ENCODE measurements around the gene ZDHHC18. TPM values are rescaled to one million over a fixed set of nuclear protein-coding genes. Genes with fewer than 3 reads are reported as not detected.

ZDHHC18 gene
- total RNA-seq, 1 donor from 2014 or later: 25.5 TPM

DNA sequence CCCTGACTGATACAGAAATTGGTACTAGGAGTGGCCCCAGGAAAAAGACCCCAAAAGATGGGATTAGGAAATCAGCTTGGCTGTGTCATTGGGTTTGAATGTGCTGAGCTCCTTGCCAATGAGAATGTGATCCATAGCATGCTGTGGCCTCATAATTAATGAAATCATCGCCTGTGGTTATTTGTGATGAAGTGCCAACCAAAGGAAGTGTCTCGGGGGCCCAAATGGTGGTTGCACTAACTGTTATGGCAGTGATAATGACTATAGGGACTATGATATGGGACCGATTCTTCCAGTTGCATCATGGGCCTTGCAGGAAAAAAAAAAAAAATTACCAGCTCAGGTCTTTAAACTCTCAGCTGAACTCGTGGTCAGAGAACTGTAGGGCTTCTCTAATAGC lies 15.4 kb upstream of the ZDHHC18 start:
- no peaks in the 10 kb centered on the region for H3K36me3 Mint-ChIP-seq (ENCODE audit: low read depth)

DNA sequence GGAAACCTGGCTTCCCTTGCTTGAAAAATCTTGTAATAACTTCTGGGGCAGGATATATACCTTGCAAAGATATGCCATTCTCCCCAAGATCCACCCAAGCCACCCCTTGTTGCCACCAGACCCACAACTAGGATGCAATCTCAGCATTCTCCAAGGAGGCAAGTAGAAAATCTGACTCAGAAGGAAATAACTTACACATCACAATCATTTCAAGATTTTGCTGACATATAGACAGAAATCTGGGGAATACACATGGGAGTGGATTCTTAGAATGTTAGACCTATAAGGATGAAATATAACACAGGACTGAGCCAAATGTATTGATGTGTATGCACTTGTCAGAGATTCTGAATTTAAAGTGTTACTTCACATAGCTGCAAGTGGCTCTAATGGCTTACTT lies 14.8 kb upstream of the ZDHHC18 start:
- H3K27me3 Mint-ChIP-seq (ENCODE audit: low read depth): no peaks in the 10 kb centered on the region
- H3K4me1 Mint-ChIP-seq (ENCODE audit: low read depth): no peaks in the 10 kb centered on the region
- H3K4me3 Mint-ChIP-seq (ENCODE audit: unreplicated experiment): no peak overlapping the region
- no peaks in the 10 kb centered on the region for H3K9me3 Mint-ChIP-seq (ENCODE audit: low read depth)
- TF ChIP-seq, protein P1, sequence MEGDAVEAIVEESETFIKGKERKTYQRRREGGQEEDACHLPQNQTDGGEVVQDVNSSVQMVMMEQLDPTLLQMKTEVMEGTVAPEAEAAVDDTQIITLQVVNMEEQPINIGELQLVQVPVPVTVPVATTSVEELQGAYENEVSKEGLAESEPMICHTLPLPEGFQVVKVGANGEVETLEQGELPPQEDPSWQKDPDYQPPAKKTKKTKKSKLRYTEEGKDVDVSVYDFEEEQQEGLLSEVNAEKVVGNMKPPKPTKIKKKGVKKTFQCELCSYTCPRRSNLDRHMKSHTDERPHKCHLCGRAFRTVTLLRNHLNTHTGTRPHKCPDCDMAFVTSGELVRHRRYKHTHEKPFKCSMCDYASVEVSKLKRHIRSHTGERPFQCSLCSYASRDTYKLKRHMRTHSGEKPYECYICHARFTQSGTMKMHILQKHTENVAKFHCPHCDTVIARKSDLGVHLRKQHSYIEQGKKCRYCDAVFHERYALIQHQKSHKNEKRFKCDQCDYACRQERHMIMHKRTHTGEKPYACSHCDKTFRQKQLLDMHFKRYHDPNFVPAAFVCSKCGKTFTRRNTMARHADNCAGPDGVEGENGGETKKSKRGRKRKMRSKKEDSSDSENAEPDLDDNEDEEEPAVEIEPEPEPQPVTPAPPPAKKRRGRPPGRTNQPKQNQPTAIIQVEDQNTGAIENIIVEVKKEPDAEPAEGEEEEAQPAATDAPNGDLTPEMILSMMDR (IDR thresholded peaks at IDR 0.05): no peak
- no peaks in the 10 kb centered on the region for H3K36me3 Mint-ChIP-seq (ENCODE audit: low read depth)
- no peak overlapping the region for H3K27ac Mint-ChIP-seq (ENCODE audit: unreplicated experiment)
- no peak for DNase-seq (ENCODE audit: low spot score)

More for the DNA sequence above, 15.4 kb upstream of the ZDHHC18 start:
- TF ChIP-seq, protein P1 (IDR thresholded peaks at IDR 0.05): no peak
- no peak overlapping the region for H3K4me3 Mint-ChIP-seq (ENCODE audit: unreplicated experiment)
- H3K9me3 Mint-ChIP-seq (ENCODE audit: low read depth): no peaks in the 10 kb centered on the region
- H3K27ac Mint-ChIP-seq (ENCODE audit: unreplicated experiment): no peak overlapping the region
- no peaks in the 10 kb centered on the region for H3K4me1 Mint-ChIP-seq (ENCODE audit: low read depth)
- no peaks in the 10 kb centered on the region for H3K27me3 Mint-ChIP-seq (ENCODE audit: low read depth)
- no peak for DNase-seq (ENCODE audit: low spot score)

DNA sequence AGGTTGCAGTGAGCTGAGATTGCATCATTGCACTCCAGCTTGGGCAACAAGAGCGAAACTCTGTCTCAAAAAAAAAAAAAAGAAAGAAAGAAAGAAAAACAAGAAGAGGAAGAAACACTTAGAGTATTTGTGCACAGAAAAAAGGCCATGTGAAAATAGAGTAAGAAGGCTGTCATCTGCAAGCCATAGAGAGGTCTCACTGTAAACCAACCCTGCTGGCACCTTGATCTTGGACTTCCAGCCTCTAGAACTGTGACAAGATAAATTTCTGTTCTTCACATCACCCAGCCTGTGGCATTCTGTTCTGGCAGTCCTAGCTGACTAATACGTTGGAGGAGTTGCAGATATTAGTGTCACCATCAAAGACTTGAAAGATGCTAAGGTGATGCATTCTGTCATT lies 12.1 kb upstream of the ZDHHC18 start:
- H3K27ac Mint-ChIP-seq (ENCODE audit: unreplicated experiment): no peak overlapping the region
- no peaks in the 10 kb centered on the region for H3K27me3 Mint-ChIP-seq (ENCODE audit: low read depth)
- no peak for DNase-seq (ENCODE audit: low spot score)
- H3K36me3 Mint-ChIP-seq (ENCODE audit: low read depth): no peaks in the 10 kb centered on the region
- no peak overlapping the region for H3K4me3 Mint-ChIP-seq (ENCODE audit: unreplicated experiment)
- H3K9me3 Mint-ChIP-seq (ENCODE audit: low read depth): no peaks in the 10 kb centered on the region
- no peaks in the 10 kb centered on the region for H3K4me1 Mint-ChIP-seq (ENCODE audit: low read depth)
- TF ChIP-seq, protein P1 (IDR thresholded peaks at IDR 0.05): no peak

DNA sequence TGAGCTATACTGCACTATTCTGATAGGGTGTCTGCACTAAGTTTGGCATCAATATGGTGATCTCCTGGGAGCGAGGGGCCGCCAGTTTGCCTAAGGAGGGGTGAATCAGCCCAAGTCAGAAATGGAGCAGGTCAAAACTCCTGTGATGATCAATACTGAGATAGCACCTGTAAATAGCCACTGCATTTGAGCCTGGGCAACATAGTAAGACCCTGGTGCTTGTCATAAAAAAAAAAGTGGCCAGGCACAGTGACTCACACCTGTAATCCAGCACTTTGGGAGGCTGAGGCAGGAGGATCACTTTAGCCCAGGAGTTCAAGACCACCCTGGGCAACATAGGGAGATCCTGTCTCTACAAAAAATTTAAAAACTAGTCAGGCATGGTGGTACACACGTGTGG lies 11.6 kb upstream of the ZDHHC18 start:
- H3K4me3 Mint-ChIP-seq (ENCODE audit: unreplicated experiment): no peak overlapping the region
- TF ChIP-seq, protein P1 (IDR thresholded peaks at IDR 0.05): no peak
- no peaks in the 10 kb centered on the region for H3K27me3 Mint-ChIP-seq (ENCODE audit: low read depth)
- no peak overlapping the region for H3K27ac Mint-ChIP-seq (ENCODE audit: unreplicated experiment)
- no peak for DNase-seq (ENCODE audit: low spot score)
- no peaks in the 10 kb centered on the region for H3K4me1 Mint-ChIP-seq (ENCODE audit: low read depth)
- H3K36me3 Mint-ChIP-seq (ENCODE audit: low read depth): no peaks in the 10 kb centered on the region
- no peaks in the 10 kb centered on the region for H3K9me3 Mint-ChIP-seq (ENCODE audit: low read depth)

DNA sequence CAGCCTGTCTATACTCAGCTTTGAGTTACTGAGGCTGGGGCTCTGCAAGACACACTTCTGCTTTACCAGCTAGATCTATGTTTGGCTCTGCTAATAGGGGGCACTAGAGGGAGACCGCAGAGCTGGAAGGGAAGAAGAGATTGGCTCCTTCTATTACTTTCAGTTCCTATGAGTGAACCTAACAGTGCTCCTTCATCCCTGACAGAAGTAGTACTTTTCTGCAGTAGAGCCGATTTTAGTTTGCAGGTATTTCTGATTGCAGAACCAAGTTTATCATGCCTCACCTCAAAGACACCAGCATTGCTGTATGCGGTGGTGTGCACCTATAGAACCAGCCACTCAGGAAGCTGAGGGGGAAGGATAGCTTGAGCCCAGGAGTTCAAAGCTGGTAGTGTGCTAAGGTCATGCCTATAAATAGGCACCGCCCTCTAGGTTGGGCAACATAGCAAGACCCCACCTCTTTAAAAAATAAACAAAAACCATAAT lies 5.7 kb upstream of the ZDHHC18 start:
- Mint-ChIP-seq H3K36me3 (ENCODE audit: low read depth) (no peaks in the 10 kb centered on the region), H3K27ac (ENCODE audit: unreplicated experiment) (no peak overlapping the region), H3K27me3 (ENCODE audit: low read depth) (no peaks in the 10 kb centered on the region), H3K4me1 (ENCODE audit: low read depth) (peaks cover 1% of the 10 kb centered on the region), H3K4me3 (ENCODE audit: unreplicated experiment) (no peak overlapping the region), H3K9me3 (ENCODE audit: low read depth) (no peaks in the 10 kb centered on the region)
- TF ChIP-seq, protein P1 (IDR thresholded peaks at IDR 0.05): peak; percentile 24
- DNase-seq (ENCODE audit: low spot score): no peak
